ENCODE data around the gene KCNQ1. TPM values are rescaled to one million over a fixed set of nuclear protein-coding genes. Genes with fewer than 3 reads are reported as not detected.

KCNQ1 gene
- total and polyA plus RNA-seq, 2 donors (not counting 1 experiment from before 2014, with no cell fraction given), result not detected

DNA sequence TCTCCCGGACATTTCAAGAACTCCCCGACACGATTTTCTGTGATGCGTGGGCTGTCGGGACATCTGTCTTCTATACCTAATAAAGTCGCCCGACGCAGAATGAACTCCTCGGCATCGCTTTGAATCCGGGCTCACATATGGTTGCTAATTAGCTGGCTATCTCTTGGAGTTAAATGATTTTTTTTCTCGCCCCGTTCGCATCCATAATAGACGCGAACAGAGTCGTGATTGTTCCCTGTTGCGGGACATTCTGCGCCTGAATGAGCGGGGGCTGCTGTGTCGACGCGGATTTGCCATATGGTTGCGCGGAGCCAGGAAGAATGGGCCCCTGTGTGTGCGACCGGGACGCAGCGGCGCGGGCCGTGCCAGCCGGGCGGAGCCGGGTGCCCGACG, 424.3 kb downstream of the KCNQ1 start:
- Histone ChIP-seq H3K4me2 (ENCODE audit: extremely low read depth, insufficient read depth, low read length) (no peak overlapping the region), H4K20me1 (ENCODE audit: control insufficient read depth, extremely low read depth, insufficient read depth, low read length) (no peaks in the 10 kb centered on the region), H3K27ac (ENCODE audit: insufficient read depth, low read length) (no peak overlapping the region), H3K4me3 (replicated peaks in 1 of 4; ENCODE audit: control extremely low read depth in 1 of 4, insufficient read depth in 1 of 4, low read depth in 3 of 4, low read length in 4 of 4) (no peak overlapping the region), H3K9ac (ENCODE audit: insufficient read depth, low read length) (no peak overlapping the region), H3K36me3 (ENCODE audit: control insufficient read depth, insufficient read depth, low read length) (no peaks in the 10 kb centered on the region), H2AFZ (ENCODE audit: low read length) (no peak overlapping the region), H3K27me3 (ENCODE audit: control insufficient read depth, insufficient read depth, low read length) (peaks cover 12% of the 10 kb centered on the region), H3K4me1 (ENCODE audit: control insufficient read depth, extremely low read depth, insufficient read depth, low read length) (no peaks in the 10 kb centered on the region), H3K79me2 (ENCODE audit: control insufficient read depth, insufficient read depth, low read length) (no peaks in the 10 kb centered on the region), H3K9me3 (ENCODE audit: control insufficient read depth, insufficient read depth, low read depth, low read length) (no peaks in the 10 kb centered on the region)
- TF ChIP-seq CTCF (conservative IDR thresholded peaks at IDR 0.05 in 1 of 2, IDR thresholded peaks at IDR 0.05 in 1 of 2; ENCODE audit: low read depth in 1 of 2, low read length in 2 of 2) (no peak), EZH2 (IDR thresholded peaks at IDR 0.05; ENCODE audit: low read length, missing control alignments) (no peak)
- DNase-seq (ENCODE audit: low read depth in 2 of 2), result no peak

DNA sequence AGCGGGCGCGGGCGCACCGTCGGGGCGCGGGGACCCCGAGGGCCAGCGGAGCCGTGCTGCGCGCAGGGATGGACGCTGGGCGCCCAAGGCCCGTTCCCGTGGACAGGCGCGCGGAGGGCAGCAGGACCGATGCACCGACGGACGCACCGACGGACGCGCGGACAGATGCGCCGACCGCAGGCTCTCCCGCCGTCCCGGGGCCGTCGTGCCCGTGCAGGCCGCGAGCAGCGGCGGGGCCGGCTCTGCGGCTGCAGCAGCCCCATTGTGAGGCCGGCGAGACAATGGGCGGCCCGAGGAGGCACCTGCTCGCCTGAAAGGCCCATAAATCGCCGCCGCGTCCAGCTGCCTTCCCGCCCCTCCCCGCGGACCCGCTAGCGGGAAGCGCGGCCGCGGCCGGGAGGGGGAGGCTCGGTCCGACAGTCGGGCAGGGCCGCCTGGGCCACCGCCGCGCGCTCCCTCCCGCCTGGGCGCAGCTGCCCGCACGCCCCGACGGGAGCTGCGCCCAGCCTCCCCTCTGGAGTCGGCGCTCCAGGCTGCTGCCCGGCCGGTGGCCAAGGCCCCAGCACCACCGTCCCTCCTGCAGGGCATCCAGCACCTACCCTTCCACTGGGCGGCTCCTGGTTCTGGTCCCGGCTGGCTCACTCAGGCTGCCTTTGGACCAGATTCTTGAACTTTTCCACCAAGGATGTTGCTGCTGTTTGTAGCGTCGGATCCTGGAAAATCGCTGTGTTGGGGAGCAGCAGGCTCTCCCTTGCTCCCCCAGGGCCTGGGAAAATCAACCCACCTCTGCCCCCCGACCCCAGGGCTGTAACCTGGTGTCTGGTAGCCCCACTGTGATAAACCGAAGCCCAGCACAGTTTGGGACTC, 425.0 kb downstream of the KCNQ1 start:
- Histone ChIP-seq H3K4me1 (ENCODE audit: control insufficient read depth, extremely low read depth, insufficient read depth, low read length) (no peaks in the 10 kb centered on the region), H3K4me3 (replicated peaks in 1 of 4; ENCODE audit: control extremely low read depth in 1 of 4, insufficient read depth in 1 of 4, low read depth in 3 of 4, low read length in 4 of 4) (no peak overlapping the region), H2AFZ (ENCODE audit: low read length) (no peak overlapping the region), H3K4me2 (ENCODE audit: extremely low read depth, insufficient read depth, low read length) (no peak overlapping the region), H3K9me3 (ENCODE audit: control insufficient read depth, insufficient read depth, low read depth, low read length) (no peaks in the 10 kb centered on the region), H3K36me3 (ENCODE audit: control insufficient read depth, insufficient read depth, low read length) (no peaks in the 10 kb centered on the region), H4K20me1 (ENCODE audit: control insufficient read depth, extremely low read depth, insufficient read depth, low read length) (no peaks in the 10 kb centered on the region), H3K79me2 (ENCODE audit: control insufficient read depth, insufficient read depth, low read length) (no peaks in the 10 kb centered on the region), H3K9ac (ENCODE audit: insufficient read depth, low read length) (no peak overlapping the region), H3K27ac (ENCODE audit: insufficient read depth, low read length) (no peak overlapping the region), H3K27me3 (ENCODE audit: control insufficient read depth, insufficient read depth, low read length) (peaks cover 8% of the 10 kb centered on the region)
- no peak for DNase-seq (ENCODE audit: low read depth in 2 of 2)
- no peak for TF ChIP-seq EZH2 (IDR thresholded peaks at IDR 0.05; ENCODE audit: low read length, missing control alignments)
- no peak for TF ChIP-seq CTCF (conservative IDR thresholded peaks at IDR 0.05 in 1 of 2, IDR thresholded peaks at IDR 0.05 in 1 of 2; ENCODE audit: low read depth in 1 of 2, low read length in 2 of 2)

DNA sequence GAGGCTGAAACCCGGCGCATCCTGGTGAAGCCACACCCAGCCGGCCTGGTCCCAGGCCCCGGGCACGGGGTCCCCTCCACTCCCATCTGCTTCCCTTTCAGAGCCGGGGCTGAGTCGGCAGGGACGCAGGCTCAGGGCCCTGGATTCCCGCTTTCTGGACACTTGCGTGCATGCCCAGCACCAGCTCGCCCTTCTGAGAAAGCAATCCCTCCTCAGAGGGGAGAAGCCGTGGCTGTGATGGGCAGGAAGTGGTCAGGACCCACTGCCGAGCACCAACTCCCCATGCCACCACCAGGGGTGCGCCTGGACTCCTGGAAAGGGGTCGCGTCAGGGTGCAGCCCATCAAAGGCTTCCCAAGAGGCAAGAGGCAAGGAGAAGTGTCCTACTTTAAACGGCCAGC, 425.7 kb downstream of the KCNQ1 start:
- TF ChIP-seq EZH2 (IDR thresholded peaks at IDR 0.05; ENCODE audit: low read length, missing control alignments), result no peak
- TF ChIP-seq CTCF (conservative IDR thresholded peaks at IDR 0.05 in 1 of 2, IDR thresholded peaks at IDR 0.05 in 1 of 2; ENCODE audit: low read depth in 1 of 2, low read length in 2 of 2), result no peak
- Histone ChIP-seq H3K27me3 (ENCODE audit: control insufficient read depth, insufficient read depth, low read length) (peaks cover 8% of the 10 kb centered on the region), H2AFZ (ENCODE audit: low read length) (no peak overlapping the region), H3K27ac (ENCODE audit: insufficient read depth, low read length) (no peak overlapping the region), H3K4me3 (replicated peaks in 1 of 4; ENCODE audit: control extremely low read depth in 1 of 4, insufficient read depth in 1 of 4, low read depth in 3 of 4, low read length in 4 of 4) (no peak overlapping the region), H3K36me3 (ENCODE audit: control insufficient read depth, insufficient read depth, low read length) (no peaks in the 10 kb centered on the region), H3K9ac (ENCODE audit: insufficient read depth, low read length) (no peak overlapping the region), H4K20me1 (ENCODE audit: control insufficient read depth, extremely low read depth, insufficient read depth, low read length) (no peaks in the 10 kb centered on the region), H3K9me3 (ENCODE audit: control insufficient read depth, insufficient read depth, low read depth, low read length) (no peaks in the 10 kb centered on the region), H3K4me1 (ENCODE audit: control insufficient read depth, extremely low read depth, insufficient read depth, low read length) (no peaks in the 10 kb centered on the region), H3K4me2 (ENCODE audit: extremely low read depth, insufficient read depth, low read length) (no peak overlapping the region), H3K79me2 (ENCODE audit: control insufficient read depth, insufficient read depth, low read length) (no peaks in the 10 kb centered on the region)
- no peak for DNase-seq (ENCODE audit: low read depth in 2 of 2)

Measured in fibroblast of lung (primary cell).